ENCODE results near the gene PSPH.
"Not testable (repeated sequence)": the region's sequence is repeated elsewhere in the genome, so short reads cannot be mapped to it uniquely, and the experiment has no call there.

Gene PSPH

GRCh38 chr7:56051339-56052191, at the start of gene PSPH, which contains the start of gene CCT6A:
Gene PSPH (minus strand): TSS chr7:56051444. CDS start chr7:56021212, 30,232 bp downstream.
Gene CCT6A (plus strand): TSS chr7:56051765. CDS start chr7:56051849, 84 bp downstream.
- peak; percentile 89 for DNase-seq (ENCODE audit: low read depth)

GRCh38 chr7:56099653-56100052, 48.4 kb upstream of the PSPH start:
- no peak for DNase-seq (ENCODE audit: low read depth)

- not testable (repeated sequence) for DNase-seq (ENCODE audit: low read depth)
Observed at GRCh38 chr7:56098187-56099008, 47.2 kb upstream of the PSPH start.

- peak; percentile 91 for DNase-seq (ENCODE audit: low read depth)
Observed at GRCh38 chr7:56097700-56098099, 46.5 kb upstream of the PSPH start.

- DNase-seq (ENCODE audit: low read depth), result no peak
Observed at GRCh38 chr7:56092789-56093531, 41.7 kb upstream of the PSPH start, which contains the start of gene PHKG1. Gene PHKG1 (minus strand): TSS chr7:56092952. CDS start chr7:56088941, 4,011 bp downstream.

- not testable (repeated sequence) for DNase-seq (ENCODE audit: low read depth)
Observed at GRCh38 chr7:56092388-56092787, 41.1 kb upstream of the PSPH start.

GRCh38 chr7:56091591-56091990, 40.3 kb upstream of the PSPH start:
- DNase-seq (ENCODE audit: low read depth), result no peak

- no peak for DNase-seq (ENCODE audit: low read depth)
Observed at GRCh38 chr7:56087445-56087844, 36.2 kb upstream of the PSPH start.

GRCh38 chr7:56086761-56087160, 35.5 kb upstream of the PSPH start:
- no peak for DNase-seq (ENCODE audit: low read depth)

- DNase-seq (ENCODE audit: low read depth), result no peak
Observed at GRCh38 chr7:56083150-56083785, 32.0 kb upstream of the PSPH start.

GRCh38 chr7:56081626-56082340, 30.5 kb upstream of the PSPH start:
- no peak for DNase-seq (ENCODE audit: low read depth)

GRCh38 chr7:56080726-56081435, 29.6 kb upstream of the PSPH start:
- DNase-seq (ENCODE audit: low read depth), result not testable (repeated sequence)

GRCh38 chr7:56079450-56080185, 28.4 kb upstream of the PSPH start:
- no peak for DNase-seq (ENCODE audit: low read depth)

GRCh38 chr7:56078196-56078595, 27.0 kb upstream of the PSPH start:
- no peak for DNase-seq (ENCODE audit: low read depth)

GRCh38 chr7:56077681-56078080, 26.4 kb upstream of the PSPH start:
- no peak for DNase-seq (ENCODE audit: low read depth)

GRCh38 chr7:56074371-56074791, 23.1 kb upstream of the PSPH start:
- no peak for DNase-seq (ENCODE audit: low read depth)

GRCh38 chr7:56066376-56066775, 15.1 kb upstream of the PSPH start:
- DNase-seq (ENCODE audit: low read depth), result not testable (repeated sequence)

- DNase-seq (ENCODE audit: low read depth), result no peak
Observed at GRCh38 chr7:56063882-56064625, 12.8 kb upstream of the PSPH start, which contains the start of gene SUMF2. Gene SUMF2 (plus strand): TSS chr7:56064286. CDS start chr7:56064312, 26 bp downstream.

GRCh38 chr7:56063500-56063881, 12.2 kb upstream of the PSPH start:
- DNase-seq (ENCODE audit: low read depth), result no peak

Measured in HS-5 (cell line).